ENCODE measurements around the gene PAK3. TPM values are rescaled to one million over a fixed set of nuclear protein-coding genes. Genes with fewer than 3 reads are reported as not detected.

PAK3 gene
- total and polyA plus RNA-seq, 12 donors = 0.68 to 10.3 (median 3.5) TPM

DNA sequence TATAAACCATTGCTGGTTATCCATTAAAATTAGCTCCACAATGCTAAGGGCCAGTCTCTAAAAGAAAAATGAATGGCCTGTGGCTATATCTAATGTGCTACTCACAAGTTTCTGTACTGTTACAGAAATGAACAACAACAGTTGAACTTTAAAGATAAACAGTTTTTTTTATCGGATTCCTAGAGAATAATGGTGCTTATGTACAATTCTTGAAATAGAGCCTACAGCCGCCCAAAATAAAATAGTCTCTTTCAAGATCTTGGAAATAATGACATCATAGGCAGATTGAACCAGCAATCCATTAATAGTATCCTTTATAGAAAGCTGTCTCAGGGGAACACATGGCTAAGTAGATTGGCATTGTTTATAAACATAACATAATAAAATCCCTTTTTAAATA is 23.4 kb downstream of the PAK3 start:
- no peaks in the 10 kb centered on the region for H3K36me3 ChIP-seq (replicated peaks in 1 of 2)
- intact Hi-C loops (cut with DNase I) = no loop called here
- no peak overlapping the region for H3K27ac ChIP-seq
- TF ChIP-seq CTCF (IDR thresholded peaks at IDR 0.05) = no peak
- no peak for TF ChIP-seq POLR2A (IDR thresholded peaks at IDR 0.05)
- no peak for DNase-seq
- no peaks in the 10 kb centered on the region for H3K9me3 ChIP-seq (replicated peaks in 1 of 3)
- H3K4me1 ChIP-seq (replicated peaks in 1 of 2) = no peaks in the 10 kb centered on the region
- H3K4me3 ChIP-seq = no peak overlapping the region
- H3K27me3 ChIP-seq = peaks cover 13% of the 10 kb centered on the region
- WGBS, 4 donors = 56 to 96% (median 72%) methylated on average over 2 of the region's 2 CpGs

DNA sequence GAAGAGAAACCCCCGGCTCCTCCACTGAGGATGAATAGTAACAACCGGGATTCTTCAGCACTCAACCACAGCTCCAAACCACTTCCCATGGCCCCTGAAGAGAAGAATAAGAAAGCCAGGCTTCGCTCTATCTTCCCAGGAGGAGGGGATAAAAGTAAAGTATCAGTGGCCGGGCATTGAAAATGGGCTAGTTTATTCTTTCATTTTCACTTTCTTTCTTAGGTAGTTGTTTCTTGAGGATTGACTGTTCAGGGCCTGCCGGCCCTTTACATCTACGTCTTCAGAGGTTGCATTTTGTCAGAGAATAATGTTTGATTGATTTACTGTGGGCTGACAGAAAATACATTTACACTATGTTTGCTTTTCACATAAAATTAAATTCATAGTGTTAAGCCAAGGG is 27.1 kb downstream of the PAK3 start:
- Histone ChIP-seq H3K9me3 (replicated peaks in 1 of 3) (no peaks in the 10 kb centered on the region), H3K4me3 (no peak overlapping the region), H3K27ac (no peak overlapping the region), H3K36me3 (replicated peaks in 1 of 2) (no peaks in the 10 kb centered on the region), H3K27me3 (no peaks in the 10 kb centered on the region), H3K4me1 (replicated peaks in 1 of 2) (no peaks in the 10 kb centered on the region)
- DNase-seq = no peak
- intact Hi-C loops (cut with DNase I) = no loop called here
- TF ChIP-seq POLR2A (IDR thresholded peaks at IDR 0.05) (no peak), CTCF (IDR thresholded peaks at IDR 0.05) (no peak)
- 64 to 85% (median 71%) methylated on average over 6 of the region's 6 CpGs for WGBS, 4 donors

GRCh38 chrX:111123606-111124179 is 27.7 kb downstream of the PAK3 start:
- TF ChIP-seq POLR2A (IDR thresholded peaks at IDR 0.05) = no peak
- TF ChIP-seq CTCF (IDR thresholded peaks at IDR 0.05) = no peak
- 48 to 76% (median 64%) methylated on average over 2 of the region's 2 CpGs for WGBS, 4 donors
- Histone ChIP-seq H3K4me1 (replicated peaks in 1 of 2) (no peaks in the 10 kb centered on the region), H3K9me3 (replicated peaks in 1 of 3) (no peaks in the 10 kb centered on the region), H3K36me3 (replicated peaks in 1 of 2) (no peaks in the 10 kb centered on the region), H3K4me3 (no peak overlapping the region), H3K27ac (no peak overlapping the region), H3K27me3 (no peaks in the 10 kb centered on the region)
- intact Hi-C loops (cut with DNase I) = no loop called here
- DNase-seq = no peak

- TF ChIP-seq CTCF (IDR thresholded peaks at IDR 0.05) (no peak), POLR2A (IDR thresholded peaks at IDR 0.05) (no peak)
- DNase-seq = no peak
- H3K9me3 ChIP-seq (replicated peaks in 1 of 3) = no peaks in the 10 kb centered on the region
- no peak overlapping the region for H3K4me3 ChIP-seq
- no peaks in the 10 kb centered on the region for H3K36me3 ChIP-seq (replicated peaks in 1 of 2)
- intact Hi-C loops (cut with DNase I) = no loop called here
- no peaks in the 10 kb centered on the region for H3K27me3 ChIP-seq
- 66 to 80% (median 69%) methylated on average over 2 of the region's 2 CpGs for WGBS, 4 donors
- no peak overlapping the region for H3K27ac ChIP-seq
- H3K4me1 ChIP-seq (replicated peaks in 1 of 2) = no peaks in the 10 kb centered on the region
Observed at GRCh38 chrX:111124418-111124817, 28.4 kb downstream of the PAK3 start.

All from adrenal gland (tissue), 12 donors.